Activated T-helper 1 cell treated with anti-CD3 and anti-CD28 coated beads, Interleukin-2, amount 50 U/mL, for 16 hours (primary cell): ENCODE results near the gene WARS2.
A peak's percentile ranks its signal among the peaks of the same experiment; 100 is the strongest.
"Not testable (repeated sequence)": the region's sequence is repeated elsewhere in the genome, so short reads cannot be mapped to it uniquely, and the experiment has no call there.

Experiments used
- DNase-seq, 2 donors: peaks; one replicate each; pipeline ENCODE4 v3.0.0-alpha.2; 2020; ENCODE audit warnings: low read depth in 1 of 2, low spot score in 1 of 2

Gene WARS2

DNA sequence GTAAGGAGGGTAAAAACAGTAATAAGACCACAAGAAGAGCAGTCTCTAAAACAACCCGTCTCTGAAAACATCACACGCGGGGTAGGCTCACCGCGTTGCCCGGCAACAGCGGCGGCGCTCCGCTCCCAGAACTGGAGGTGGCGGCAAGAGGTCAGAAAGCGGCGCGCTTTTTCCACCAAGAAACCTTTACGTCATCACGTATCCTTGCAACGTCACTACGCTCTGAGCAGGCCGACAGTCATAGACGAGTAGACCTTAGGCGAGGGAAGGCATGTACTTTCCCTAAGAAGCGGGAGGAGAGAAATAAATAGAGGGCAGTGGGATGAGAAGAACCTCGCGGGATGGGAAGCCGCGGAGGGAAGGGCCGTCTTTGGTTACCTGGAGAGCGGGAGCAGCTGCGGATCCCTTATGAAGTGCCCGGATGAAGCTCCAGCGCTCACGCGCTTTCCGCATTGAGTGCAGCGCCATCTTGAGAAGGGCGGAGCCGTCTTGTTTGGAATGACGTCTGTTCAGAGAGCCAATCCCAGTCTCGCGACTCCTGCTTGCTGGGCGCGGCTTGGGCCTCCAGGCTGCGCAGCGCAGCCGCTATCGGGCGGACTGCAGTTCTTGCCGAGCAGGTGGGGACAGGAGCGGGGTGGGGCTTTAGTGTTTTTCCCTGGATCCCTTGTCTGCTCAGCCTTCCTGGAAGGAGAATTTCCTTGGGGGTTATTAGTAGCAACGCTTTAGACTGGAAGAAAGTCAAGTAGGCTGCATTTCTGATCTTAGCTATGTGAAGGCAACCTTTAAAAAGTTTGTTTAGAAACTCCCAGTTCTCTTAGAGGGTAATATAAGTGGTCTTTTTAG lies at the start of gene WARS2:
TSS of gene WARS2 (minus strand) at position 477 of the 843 bp plus-strand sequence. CDS start at position 468, 9 bp downstream.
- peak; percentile 83 to 88 for DNase-seq

GRCh38 chr1:119188926-119189325 lies 48.5 kb upstream of the WARS2 start:
- DNase-seq = no peak

- DNase-seq = no peak
Observed at GRCh38 chr1:119187416-119187815, 47.0 kb upstream of the WARS2 start.

DNA sequence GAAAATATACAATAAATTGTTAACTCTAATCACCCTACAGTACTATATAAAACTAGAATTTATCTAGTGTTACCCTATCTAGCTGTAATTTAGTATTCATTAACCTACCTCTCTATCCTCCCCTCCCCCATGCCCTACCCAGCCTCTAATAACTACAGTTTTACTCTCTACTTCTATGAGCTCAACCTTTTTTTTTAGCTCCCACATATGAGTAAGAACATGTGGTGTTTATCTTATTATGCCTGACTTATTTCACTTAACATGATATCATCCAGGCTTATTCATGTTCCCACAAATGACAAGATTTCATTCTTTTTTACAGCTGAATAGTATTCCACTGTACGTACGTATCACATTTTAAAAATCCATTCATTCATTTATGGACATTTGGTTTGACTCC lies 46.0 kb upstream of the WARS2 start:
- DNase-seq = no peak

DNA sequence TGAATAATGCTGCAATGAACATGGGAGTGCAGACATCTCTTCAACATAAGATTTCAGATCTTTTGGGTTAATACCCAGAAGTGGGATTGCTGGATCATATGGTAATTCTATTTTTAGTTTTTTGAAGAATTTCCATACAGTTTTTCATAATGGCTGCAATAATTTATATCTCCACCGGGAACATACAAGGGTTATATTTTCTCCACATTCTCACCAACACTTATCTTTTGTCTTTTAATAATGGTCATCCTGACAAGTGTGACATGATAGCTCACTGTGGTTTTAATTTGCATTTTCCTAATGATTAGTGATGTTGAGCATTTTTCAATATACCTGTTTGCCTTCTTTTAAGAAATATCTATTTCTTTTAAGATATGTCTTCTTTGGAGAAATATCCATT lies 44.5 kb upstream of the WARS2 start:
- no peak for DNase-seq

GRCh38 chr1:119181218-119181617 lies 40.8 kb upstream of the WARS2 start:
- DNase-seq = no peak

GRCh38 chr1:119179051-119179450 lies 38.6 kb upstream of the WARS2 start:
- DNase-seq = no peak

DNA sequence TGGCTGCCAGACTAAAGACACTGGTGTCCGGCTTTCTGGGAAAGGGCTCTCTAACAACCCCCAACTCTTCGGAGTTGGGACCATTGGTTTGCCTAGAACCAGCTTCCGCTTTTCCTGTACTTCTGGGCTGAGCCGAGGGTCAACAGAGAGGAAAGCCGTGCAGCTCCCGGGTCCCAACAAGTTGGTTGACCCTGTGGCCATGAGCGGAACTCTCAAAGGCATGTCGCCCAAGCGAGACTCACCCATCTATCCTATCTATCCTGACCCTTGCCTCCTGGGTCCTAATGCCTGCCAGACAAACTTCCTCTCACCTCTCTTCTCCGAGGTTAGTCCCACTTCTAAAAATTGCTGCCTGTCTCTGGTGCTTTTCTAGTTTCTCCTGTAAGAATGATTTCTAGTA lies 32.5 kb upstream of the WARS2 start:
- not testable (repeated sequence) for DNase-seq

DNA sequence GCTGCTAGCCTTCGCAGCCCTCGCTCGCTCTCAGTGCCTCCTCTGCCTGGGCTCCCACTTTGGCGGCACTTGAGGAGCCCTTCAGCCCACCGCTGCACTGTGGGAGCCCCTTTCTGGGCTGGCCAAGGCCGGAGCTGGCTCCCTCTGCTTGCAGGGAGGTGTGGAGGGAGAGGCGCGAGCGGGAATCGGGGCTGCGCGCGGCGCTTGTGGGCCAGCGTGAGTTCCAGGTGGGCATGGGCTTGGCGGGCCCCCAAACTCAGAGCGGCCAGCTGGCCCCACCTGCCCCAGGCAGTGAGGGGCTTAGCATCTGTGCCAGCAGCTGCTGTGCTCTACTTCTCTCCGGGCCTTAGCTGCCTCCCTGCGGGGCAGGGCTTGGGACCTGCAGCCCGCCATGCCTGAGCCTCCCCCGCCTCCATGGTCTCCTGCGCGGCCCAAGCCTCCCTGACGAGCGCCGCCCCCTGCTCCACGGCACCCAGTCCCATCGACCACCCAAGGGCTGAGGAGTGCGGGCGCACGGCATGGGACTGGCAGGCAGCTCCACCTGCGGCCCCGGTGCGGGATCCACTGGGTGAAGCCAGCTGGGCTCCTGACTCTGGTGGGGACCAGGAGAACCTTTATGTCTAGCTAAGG lies 31.0 kb upstream of the WARS2 start:
- not testable (repeated sequence) for DNase-seq

GRCh38 chr1:119163396-119163795 lies 22.9 kb upstream of the WARS2 start:
- no peak for DNase-seq

DNA sequence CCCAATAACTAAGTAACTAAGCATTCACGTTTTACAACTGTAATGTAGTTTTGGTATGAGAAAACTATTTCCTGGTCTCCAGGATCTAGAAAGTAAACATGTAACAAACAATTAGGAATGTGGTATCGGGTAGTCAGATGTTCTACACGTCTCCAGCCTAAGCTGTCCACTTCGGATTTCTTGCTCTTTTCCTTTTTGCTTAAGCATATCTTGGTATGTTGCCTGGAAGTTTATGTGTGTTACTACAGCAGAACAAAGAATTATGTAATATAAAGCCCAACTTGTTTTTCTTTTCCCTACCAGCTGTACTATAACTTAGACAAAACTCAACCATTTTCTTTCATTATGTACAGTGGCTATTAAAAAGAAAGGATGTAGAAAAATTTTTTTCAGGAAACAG lies 20.4 kb upstream of the WARS2 start:
- no peak for DNase-seq

GRCh38 chr1:119160409-119160808 lies 20.0 kb upstream of the WARS2 start:
- DNase-seq = no peak

DNA sequence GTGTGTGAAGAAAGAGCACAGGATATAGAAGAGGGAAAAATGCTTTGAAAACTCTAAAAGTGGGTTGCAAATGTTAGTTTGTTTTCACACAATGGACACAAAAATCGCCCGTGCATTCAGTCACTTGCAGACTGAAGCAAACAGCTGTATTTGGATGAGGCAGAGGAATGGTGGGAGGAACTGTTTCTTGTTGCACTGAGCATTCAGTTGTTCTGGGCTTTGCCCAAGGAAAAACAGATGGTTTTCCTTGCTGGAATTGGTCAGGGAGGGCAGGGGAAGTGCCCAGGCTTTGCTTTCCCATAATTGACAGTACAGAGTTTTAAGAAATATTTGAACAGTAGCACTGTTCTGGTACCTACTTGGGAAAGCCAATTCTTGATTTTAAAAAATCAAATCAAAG lies 19.5 kb upstream of the WARS2 start:
- no peak for DNase-seq

DNA sequence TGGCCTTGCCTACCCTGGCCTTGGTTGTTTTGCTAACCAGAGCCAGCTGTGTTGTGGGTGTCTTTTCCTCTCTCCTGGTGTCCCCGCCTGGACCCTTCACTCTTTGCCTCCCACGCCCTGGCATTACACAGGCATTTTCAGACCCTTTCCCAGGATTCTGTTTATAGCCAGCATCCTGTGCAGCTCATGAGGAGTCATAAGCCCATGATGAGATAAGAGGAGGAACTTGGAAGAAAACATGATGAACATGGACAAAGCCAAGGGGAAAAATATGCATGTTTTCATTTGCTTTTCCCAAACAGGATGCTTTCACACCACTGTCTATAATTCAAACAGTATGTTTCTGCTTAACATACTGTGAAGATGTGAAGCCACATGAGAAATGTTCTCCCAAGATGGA lies 18.7 kb upstream of the WARS2 start:
- no peak for DNase-seq

GRCh38 chr1:119156761-119157160 lies 16.3 kb upstream of the WARS2 start:
- DNase-seq = not testable (repeated sequence)

- DNase-seq = not testable (repeated sequence)
Observed at GRCh38 chr1:119155069-119155468, 14.6 kb upstream of the WARS2 start.

GRCh38 chr1:119150150-119150549 lies 9.7 kb upstream of the WARS2 start:
- no peak for DNase-seq

GRCh38 chr1:119147661-119148090 lies 7.2 kb upstream of the WARS2 start:
- no peak for DNase-seq

- DNase-seq = no peak
Observed at GRCh38 chr1:119146466-119146865, 6.0 kb upstream of the WARS2 start.

DNA sequence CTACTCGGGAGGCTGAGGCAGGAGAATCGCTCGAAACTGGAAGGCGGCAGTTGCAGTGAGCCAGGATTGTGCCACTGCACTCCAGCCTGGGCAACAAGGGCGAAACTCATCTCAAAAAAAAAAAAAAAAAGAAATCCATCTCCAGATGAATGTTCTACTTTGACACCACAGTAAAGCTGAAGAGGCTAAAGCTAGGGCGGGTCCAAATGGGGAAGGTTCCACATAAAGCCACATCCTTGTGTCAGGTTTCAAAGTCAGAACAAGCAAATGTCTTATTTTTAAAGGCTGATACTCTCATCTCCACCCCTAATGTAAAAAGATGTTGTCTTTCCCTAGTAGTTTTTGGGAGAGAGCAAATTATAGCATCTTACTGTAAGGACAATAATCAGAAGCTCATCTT lies 4.4 kb upstream of the WARS2 start:
- no peak for DNase-seq

DNA sequence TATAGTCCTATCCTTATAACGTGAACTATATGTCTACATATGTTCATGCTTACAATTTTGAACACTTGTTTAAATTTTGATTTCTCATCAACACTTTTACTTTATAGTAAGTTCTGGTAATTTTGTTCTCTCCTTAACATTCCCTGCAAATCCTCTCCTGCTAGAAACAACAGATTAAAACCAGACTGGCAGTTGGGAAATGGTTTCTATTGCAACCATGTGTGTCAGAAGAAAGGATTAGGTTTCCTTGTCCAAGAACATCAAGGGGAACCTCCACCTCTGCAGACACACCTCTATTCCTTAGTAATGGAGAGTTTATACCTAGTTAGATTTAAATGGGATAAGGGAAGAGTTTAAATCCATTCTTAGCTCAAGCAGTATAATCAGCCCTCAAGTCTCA lies 3.3 kb upstream of the WARS2 start:
- no peak for DNase-seq

- no peak for DNase-seq
Observed at GRCh38 chr1:119141660-119142059, 1.2 kb upstream of the WARS2 start.

DNA sequence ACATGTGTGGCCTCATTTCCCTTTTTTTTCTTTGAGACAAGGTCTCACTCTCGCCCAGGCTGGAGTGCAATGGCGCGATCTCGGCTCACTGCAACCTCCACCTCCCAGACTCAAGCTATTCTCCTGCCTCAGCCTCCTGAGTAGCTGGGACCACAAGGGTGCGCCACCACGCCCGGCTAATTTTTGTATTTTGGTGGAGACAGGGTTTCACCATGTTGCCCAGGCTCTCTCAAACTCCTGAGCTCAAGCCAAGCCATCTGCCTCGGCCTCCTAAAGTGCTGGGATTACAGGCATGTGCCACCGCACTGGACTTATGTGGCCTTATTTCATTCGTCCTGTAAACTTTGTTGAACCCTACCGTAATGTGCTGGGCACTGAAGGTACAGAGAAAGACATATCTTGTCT lies 569 bp upstream of the WARS2 start:
- DNase-seq = peak in 1 of 2 donors; percentile 4
